Pons (tissue), 1 donor: Measurements from ENCODE around the gene P2RY12.
"Not testable (repeated sequence)": the region's sequence is repeated elsewhere in the genome, so short reads cannot be mapped to it uniquely, and the experiment has no call there.

Experiments used
- DNase-seq: peaks from one replicate; pipeline ENCODE4 v3.0.0-alpha.2; 2016; ENCODE audit warnings: low spot score

Gene P2RY12

GRCh38 chr3:151393146-151393830, 8.7 kb upstream of the P2RY12 start:
- no peak for DNase-seq

- DNase-seq: not testable (repeated sequence)
These were observed 7.6 kb upstream of the P2RY12 start for GRCh38 chr3:151392191-151392590.

GRCh38 chr3:151391720-151392119, 7.2 kb upstream of the P2RY12 start:
- DNase-seq: peak; percentile 62

GRCh38 chr3:151387842-151388241, 3.3 kb upstream of the P2RY12 start:
- DNase-seq: peak; percentile 56

GRCh38 chr3:151387432-151387831, 2.9 kb upstream of the P2RY12 start:
- DNase-seq: no peak

GRCh38 chr3:151386056-151386455, 1.5 kb upstream of the P2RY12 start:
- no peak for DNase-seq

- DNase-seq: peak; percentile 49
These were observed 597 bp downstream of the P2RY12 start for GRCh38 chr3:151383956-151384355.

- no peak for DNase-seq
These were observed 1.4 kb downstream of the P2RY12 start for GRCh38 chr3:151383111-151383510.

GRCh38 chr3:151382671-151383070, 1.9 kb downstream of the P2RY12 start:
- peak; percentile 70 for DNase-seq

- DNase-seq: no peak
These were observed 5.3 kb downstream of the P2RY12 start for GRCh38 chr3:151379083-151379734.

- DNase-seq: no peak
These were observed 6.7 kb downstream of the P2RY12 start for GRCh38 chr3:151377768-151378385.

- DNase-seq: no peak
These were observed 12.3 kb downstream of the P2RY12 start for GRCh38 chr3:151372063-151372820.

GRCh38 chr3:151371526-151371925, 13.0 kb downstream of the P2RY12 start:
- no peak for DNase-seq

- no peak for DNase-seq
These were observed 17.1 kb downstream of the P2RY12 start for GRCh38 chr3:151367448-151367847.

- DNase-seq: no peak
These were observed 17.6 kb downstream of the P2RY12 start for GRCh38 chr3:151366993-151367392.

GRCh38 chr3:151362751-151363174, 21.8 kb downstream of the P2RY12 start:
- no peak for DNase-seq

- peak; percentile 75 for DNase-seq
These were observed 27.1 kb downstream of the P2RY12 start for GRCh38 chr3:151357463-151357850.

- DNase-seq: peak; percentile 76
These were observed 27.6 kb downstream of the P2RY12 start for GRCh38 chr3:151356794-151357462.

GRCh38 chr3:151351648-151352047, 32.9 kb downstream of the P2RY12 start:
- peak; percentile 62 for DNase-seq

- DNase-seq: peak; percentile 78
These were observed 33.3 kb downstream of the P2RY12 start for GRCh38 chr3:151351219-151351618.

GRCh38 chr3:151350656-151351055, 33.9 kb downstream of the P2RY12 start:
- DNase-seq: no peak

- peak; percentile 87 for DNase-seq
These were observed 37.1 kb downstream of the P2RY12 start for GRCh38 chr3:151347432-151347831.
